ENCODE results near the gene ABCA4.

GRCh38 chr1:94032637-94033036 is 88.3 kb downstream of the ABCA4 start:
- no peak for TF ChIP-seq POLR2A (IDR thresholded peaks at IDR 0.05; ENCODE audit: low read length)
- no peak for TF ChIP-seq GATA1 (IDR thresholded peaks at IDR 0.05; ENCODE audit: low read depth, low read length)
